HepG2 (cell line): ENCODE measurements around the gene ETV5.

Experiments
- CTCF ChIP-seq: sonication (generic); formaldehyde crosslinking; IDR thresholded peaks from 2 replicates; pipeline ENCODE4 v1.5.0; 2020; ENCODE audit warnings: mild to moderate bottlenecking, missing genetic modification reagents, moderate library complexity
- GATAD2A ChIP-seq: IDR thresholded peaks from 2 replicates; pipeline ENCODE4 v1.6.1; 2016
- NR1H2 ChIP-seq: sonication (generic); formaldehyde crosslinking; IDR thresholded peaks from 2 replicates; pipeline ENCODE4 v1.8.1; 2022; ENCODE audit warnings: low read depth, missing genetic modification reagents, borderline replicate concordance
- ZHX1 ChIP-seq: sonication (generic); formaldehyde crosslinking; IDR thresholded peaks from 2 replicates; pipeline ENCODE4 v1.8.1; 2022; ENCODE audit warnings: low read depth, mild to moderate bottlenecking, missing genetic modification reagents
- ZNF3 ChIP-seq: IDR thresholded peaks from 2 replicates; pipeline ENCODE4 v1.7.0; 2017; ENCODE audit warnings: inconsistent platforms

- TF ChIP-seq ZHX1 (CRISPR knock-in tag) (no peak), NR1H2 (CRISPR knock-in tag) (no peak), CTCF (CRISPR knock-in tag) (no peak), GATAD2A (CRISPR knock-in tag) (no peak), ZNF3 (CRISPR knock-in tag) (no peak)
Observed at GRCh38 chr3:186121968-186122367, 13.1 kb upstream of the ETV5 start.
